Measurements from ENCODE around the gene PON3. TPM values are rescaled to one million over a fixed set of nuclear protein-coding genes. Genes with fewer than 3 reads are reported as not detected.

PON3 gene
- polyA plus RNA-seq, 4 donors, result 2.4 to 15.6 (median 6.7) TPM

DNA sequence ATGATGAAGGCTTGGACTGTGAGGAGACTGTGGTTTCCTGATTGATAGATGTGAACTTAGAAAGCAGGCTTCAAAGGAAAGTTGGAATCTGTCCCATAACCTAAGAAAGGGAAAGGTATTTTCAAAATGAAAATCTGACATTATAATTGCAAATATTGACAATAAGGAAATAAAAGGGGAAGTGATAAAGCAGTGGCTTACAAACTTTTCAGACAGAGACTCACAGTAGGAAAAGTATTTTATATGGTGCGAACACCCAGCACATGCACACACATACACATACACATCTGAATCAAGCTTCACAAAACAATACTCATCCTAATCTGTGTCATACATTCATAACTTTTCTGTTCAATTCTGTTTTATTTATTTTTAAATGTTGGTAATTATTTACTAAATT is 76.6 kb downstream of the PON3 start:
- no peak overlapping the region for H3K4me3 ChIP-seq (ENCODE audit: low read depth in 1 of 3, low read length in 3 of 3)
- no peak for FAIRE-seq
- H3K4me1 ChIP-seq (ENCODE audit: control insufficient read depth in 3 of 3, insufficient read depth in 2 of 3, low read depth in 1 of 3, low read length in 2 of 3), result peaks cover 0 to 12% (median 2%) of the 10 kb centered on the region in 3 donors
- no peak overlapping the region for H3K27ac ChIP-seq (ENCODE audit: low read depth in 1 of 3, low read length in 2 of 3)
- H3K36me3 ChIP-seq (ENCODE audit: control insufficient read depth in 3 of 3, insufficient read depth in 2 of 3, low read depth in 1 of 3, low read length in 3 of 3), result no peaks in the 10 kb centered on the region
- WGBS, 3 donors, result 96 to 100% (median 100%) methylated on average over 1 of the region's 1 CpG
- DNase-seq, result no peak
- peaks cover 0 to under 1% (median 0%) of the 10 kb centered on the region in 3 donors for H3K27me3 ChIP-seq (ENCODE audit: control insufficient read depth in 3 of 3, insufficient read depth in 3 of 3, low read length in 3 of 3)
- peaks cover 0 to 1% of the 10 kb centered on the region in 2 donors for H3K9me3 ChIP-seq (ENCODE audit: control insufficient read depth in 2 of 2, insufficient read depth in 1 of 2, low read depth in 1 of 2, low read length in 1 of 2)

DNA sequence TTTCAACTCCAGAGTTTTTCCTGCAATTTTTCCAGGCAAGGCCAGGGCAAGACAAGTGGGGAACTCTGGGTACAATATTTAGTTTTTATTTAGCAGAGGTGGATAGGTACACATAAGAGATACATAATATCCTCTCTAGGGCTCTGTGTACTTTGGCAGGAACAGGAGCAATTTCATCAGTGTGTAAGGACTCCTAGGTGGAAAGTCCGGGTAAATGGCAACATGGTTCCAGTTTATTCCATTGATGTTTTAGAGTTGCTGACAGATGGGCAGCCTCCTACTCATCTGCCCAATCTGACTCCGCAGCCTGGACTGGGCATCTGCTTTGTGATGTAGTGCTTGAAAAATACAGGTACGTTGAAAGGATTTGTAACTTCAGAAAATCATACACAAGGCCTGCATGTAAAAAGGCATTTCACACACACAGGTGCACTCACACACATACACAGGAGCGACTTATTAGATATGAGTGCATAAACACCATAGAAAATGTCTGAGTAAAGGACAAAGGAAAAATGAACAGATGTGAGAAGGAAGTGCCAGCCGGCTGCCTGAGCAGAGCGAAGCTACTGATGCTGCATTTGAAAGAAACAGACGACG is 77.6 kb downstream of the PON3 start:
- Histone ChIP-seq H3K36me3 (ENCODE audit: control insufficient read depth in 3 of 3, insufficient read depth in 2 of 3, low read depth in 1 of 3, low read length in 3 of 3) (no peaks in the 10 kb centered on the region), H3K4me3 (ENCODE audit: low read depth in 1 of 3, low read length in 3 of 3) (no peak overlapping the region), H3K4me1 (ENCODE audit: control insufficient read depth in 3 of 3, insufficient read depth in 2 of 3, low read depth in 1 of 3, low read length in 2 of 3) (peaks cover 0 to 8% (median 0%) of the 10 kb centered on the region in 3 donors), H3K9me3 (ENCODE audit: control insufficient read depth in 2 of 2, insufficient read depth in 1 of 2, low read depth in 1 of 2, low read length in 1 of 2) (peaks cover 0 to 1% of the 10 kb centered on the region in 2 donors), H3K27ac (ENCODE audit: low read depth in 1 of 3, low read length in 2 of 3) (no peak overlapping the region), H3K27me3 (ENCODE audit: control insufficient read depth in 3 of 3, insufficient read depth in 3 of 3, low read length in 3 of 3) (no peaks in the 10 kb centered on the region)
- WGBS, 3 donors, result 85 to 87% (median 87%) methylated on average over 8 of the region's 8 CpGs
- DNase-seq (no peak), FAIRE-seq (no peak)

DNA sequence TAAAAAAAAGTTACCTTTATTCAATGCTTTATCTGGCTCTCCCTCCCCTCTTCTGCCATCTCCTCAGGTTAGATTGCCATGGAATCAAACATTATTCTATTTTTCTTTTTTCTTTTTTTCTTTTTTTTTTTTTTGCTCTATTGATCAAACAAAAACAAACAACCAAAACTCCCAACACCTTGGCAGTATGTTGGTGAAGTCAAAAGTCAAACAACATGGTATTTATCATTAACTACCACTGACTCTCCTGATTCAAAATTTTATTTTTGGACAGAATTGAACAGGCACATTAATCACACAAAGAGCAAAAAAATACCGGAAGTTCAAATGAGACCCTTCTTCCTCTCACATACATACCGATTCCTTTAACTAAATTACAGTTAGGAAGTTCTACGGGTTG is 78.2 kb downstream of the PON3 start:
- 70 to 87% (median 74%) methylated on average over 3 of the region's 3 CpGs for WGBS, 3 donors
- Histone ChIP-seq H3K36me3 (ENCODE audit: control insufficient read depth in 3 of 3, insufficient read depth in 2 of 3, low read depth in 1 of 3, low read length in 3 of 3) (no peaks in the 10 kb centered on the region), H3K4me3 (ENCODE audit: low read depth in 1 of 3, low read length in 3 of 3) (no peak overlapping the region), H3K9me3 (ENCODE audit: control insufficient read depth in 2 of 2, insufficient read depth in 1 of 2, low read depth in 1 of 2, low read length in 1 of 2) (peaks cover 0 to 1% of the 10 kb centered on the region in 2 donors), H3K27ac (ENCODE audit: low read depth in 1 of 3, low read length in 2 of 3) (no peak overlapping the region), H3K27me3 (ENCODE audit: control insufficient read depth in 3 of 3, insufficient read depth in 3 of 3, low read length in 3 of 3) (no peaks in the 10 kb centered on the region), H3K4me1 (ENCODE audit: control insufficient read depth in 3 of 3, insufficient read depth in 2 of 3, low read depth in 1 of 3, low read length in 2 of 3) (peaks cover 0 to 8% (median 0%) of the 10 kb centered on the region in 3 donors)
- DNase-seq (no peak), FAIRE-seq (no peak)

DNA sequence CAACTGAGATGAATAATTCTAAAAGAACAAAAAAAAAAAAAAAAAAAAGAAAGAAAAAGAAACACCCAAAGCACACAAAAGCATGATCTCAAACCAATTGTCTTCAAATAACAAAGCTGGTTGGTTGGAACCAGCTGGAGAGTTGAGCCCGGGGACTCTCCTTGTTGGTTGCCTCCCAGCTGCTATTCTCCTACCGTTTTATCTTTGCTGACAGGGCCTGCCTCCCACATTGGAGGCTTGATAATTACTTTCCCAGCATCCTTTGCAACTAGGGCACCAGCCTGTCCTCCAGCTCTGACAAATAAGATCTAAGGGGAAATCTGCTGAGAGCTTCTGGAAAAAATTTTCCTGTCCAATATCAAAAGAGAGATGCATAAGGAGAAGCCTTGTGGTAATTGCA is 78.6 kb downstream of the PON3 start:
- FAIRE-seq (no peak), DNase-seq (no peak)
- H3K27me3 ChIP-seq (ENCODE audit: control insufficient read depth in 3 of 3, insufficient read depth in 3 of 3, low read length in 3 of 3), result no peaks in the 10 kb centered on the region
- H3K4me3 ChIP-seq (ENCODE audit: low read depth in 1 of 3, low read length in 3 of 3), result no peak overlapping the region
- 32 to 47% (median 39%) methylated on average over 2 of the region's 2 CpGs for WGBS, 3 donors
- peaks cover 0 to 1% of the 10 kb centered on the region in 2 donors for H3K9me3 ChIP-seq (ENCODE audit: control insufficient read depth in 2 of 2, insufficient read depth in 1 of 2, low read depth in 1 of 2, low read length in 1 of 2)
- H3K4me1 ChIP-seq (ENCODE audit: control insufficient read depth in 3 of 3, insufficient read depth in 2 of 3, low read depth in 1 of 3, low read length in 2 of 3), result peaks cover 0 to 8% (median 0%) of the 10 kb centered on the region in 3 donors
- no peaks in the 10 kb centered on the region for H3K36me3 ChIP-seq (ENCODE audit: control insufficient read depth in 3 of 3, insufficient read depth in 2 of 3, low read depth in 1 of 3, low read length in 3 of 3)
- no peak overlapping the region for H3K27ac ChIP-seq (ENCODE audit: low read depth in 1 of 3, low read length in 2 of 3)

DNA sequence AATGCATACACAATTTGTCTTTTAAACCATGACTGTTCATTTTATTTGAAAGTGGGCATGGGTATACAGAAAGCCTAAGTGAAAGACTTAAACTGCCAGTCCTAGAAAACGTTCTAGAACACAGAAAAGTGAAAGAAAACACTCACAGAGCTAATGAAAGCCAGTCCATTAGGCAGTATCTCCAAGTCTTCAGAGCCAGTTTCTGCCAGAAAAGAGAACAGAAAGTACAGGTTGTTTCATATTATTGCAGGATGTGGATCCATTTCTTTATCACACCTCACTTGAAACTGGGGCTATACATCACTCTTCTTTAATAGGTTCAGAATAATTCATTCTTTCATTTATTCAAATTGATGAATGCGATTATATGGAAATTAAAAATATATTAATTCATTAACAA is 79.6 kb downstream of the PON3 start:
- H3K36me3 ChIP-seq (ENCODE audit: control insufficient read depth in 3 of 3, insufficient read depth in 2 of 3, low read depth in 1 of 3, low read length in 3 of 3), result no peaks in the 10 kb centered on the region
- H3K27me3 ChIP-seq (ENCODE audit: control insufficient read depth in 3 of 3, insufficient read depth in 3 of 3, low read length in 3 of 3), result no peaks in the 10 kb centered on the region
- peaks cover 0 to 8% (median 0%) of the 10 kb centered on the region in 3 donors for H3K4me1 ChIP-seq (ENCODE audit: control insufficient read depth in 3 of 3, insufficient read depth in 2 of 3, low read depth in 1 of 3, low read length in 2 of 3)
- H3K4me3 ChIP-seq (ENCODE audit: low read depth in 1 of 3, low read length in 3 of 3), result no peak overlapping the region
- H3K9me3 ChIP-seq (ENCODE audit: control insufficient read depth in 2 of 2, insufficient read depth in 1 of 2, low read depth in 1 of 2, low read length in 1 of 2), result peaks cover 0 to 1% of the 10 kb centered on the region in 2 donors
- DNase-seq, result no peak
- no peak for FAIRE-seq
- no peak overlapping the region for H3K27ac ChIP-seq (ENCODE audit: low read depth in 1 of 3, low read length in 2 of 3)
- 75 to 77% (median 77%) methylated on average over 2 of the region's 2 CpGs for WGBS, 3 donors

DNA sequence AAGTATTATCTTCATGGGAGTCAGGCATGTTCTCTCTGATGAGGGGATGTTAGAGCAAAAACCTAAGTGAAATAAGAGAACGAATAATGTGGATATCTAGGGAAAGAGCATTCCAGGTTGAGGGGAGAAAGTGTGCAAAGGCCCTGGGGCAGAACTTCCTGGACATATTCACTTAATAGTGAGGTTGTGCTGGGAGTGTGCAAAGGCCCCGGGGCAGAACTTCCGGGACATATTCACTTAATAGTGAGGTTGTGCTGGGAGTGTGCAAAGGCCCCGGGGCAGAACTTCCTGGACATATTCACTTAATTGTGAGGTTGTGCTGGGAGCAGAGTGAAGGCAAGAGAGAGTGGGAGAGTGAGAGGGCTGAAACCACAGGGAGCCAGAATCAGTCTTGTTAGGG is 83.6 kb downstream of the PON3 start:
- Histone ChIP-seq H3K4me3 (ENCODE audit: low read depth in 1 of 3, low read length in 3 of 3) (no peak overlapping the region), H3K27ac (ENCODE audit: low read depth in 1 of 3, low read length in 2 of 3) (no peak overlapping the region), H3K27me3 (ENCODE audit: control insufficient read depth in 3 of 3, insufficient read depth in 3 of 3, low read length in 3 of 3) (no peaks in the 10 kb centered on the region), H3K36me3 (ENCODE audit: control insufficient read depth in 3 of 3, insufficient read depth in 2 of 3, low read depth in 1 of 3, low read length in 3 of 3) (no peaks in the 10 kb centered on the region), H3K9me3 (ENCODE audit: control insufficient read depth in 2 of 2, insufficient read depth in 1 of 2, low read depth in 1 of 2, low read length in 1 of 2) (peaks cover 0 to 1% of the 10 kb centered on the region in 2 donors), H3K4me1 (ENCODE audit: control insufficient read depth in 3 of 3, insufficient read depth in 2 of 3, low read depth in 1 of 3, low read length in 2 of 3) (no peaks in the 10 kb centered on the region)
- DNase-seq (no peak), FAIRE-seq (no peak)
- 95 to 96% (median 95%) methylated on average over 4 of the region's 4 CpGs for WGBS, 3 donors

DNA sequence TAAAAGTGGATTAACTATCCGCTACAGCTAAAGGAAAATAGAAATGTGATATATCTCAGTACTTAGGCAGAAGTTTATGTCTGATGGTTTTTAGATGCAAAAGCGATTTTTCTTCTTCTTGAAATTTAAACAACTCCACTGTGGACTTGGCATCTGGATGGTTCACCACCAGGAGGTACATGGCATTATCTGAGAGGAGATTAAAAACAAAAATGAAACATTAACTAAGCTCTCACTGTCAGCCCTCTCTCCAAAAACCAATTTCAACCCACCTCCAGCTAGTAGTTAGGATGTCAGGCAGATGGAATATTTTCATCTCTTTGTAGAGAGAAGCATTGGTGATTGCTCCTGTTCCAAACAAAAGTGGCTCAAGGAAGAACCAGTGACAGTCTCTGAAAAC is 84.8 kb downstream of the PON3 start:
- Histone ChIP-seq H3K4me3 (ENCODE audit: low read depth in 1 of 3, low read length in 3 of 3) (no peak overlapping the region), H3K9me3 (ENCODE audit: control insufficient read depth in 2 of 2, insufficient read depth in 1 of 2, low read depth in 1 of 2, low read length in 1 of 2) (peaks cover 0 to 1% of the 10 kb centered on the region in 2 donors), H3K27ac (ENCODE audit: low read depth in 1 of 3, low read length in 2 of 3) (no peak overlapping the region), H3K4me1 (ENCODE audit: control insufficient read depth in 3 of 3, insufficient read depth in 2 of 3, low read depth in 1 of 3, low read length in 2 of 3) (no peaks in the 10 kb centered on the region), H3K36me3 (ENCODE audit: control insufficient read depth in 3 of 3, insufficient read depth in 2 of 3, low read depth in 1 of 3, low read length in 3 of 3) (no peaks in the 10 kb centered on the region), H3K27me3 (ENCODE audit: control insufficient read depth in 3 of 3, insufficient read depth in 3 of 3, low read length in 3 of 3) (no peaks in the 10 kb centered on the region)
- DNase-seq, result no peak
- WGBS, 3 donors, result 85 to 87% (median 85%) methylated on average over 2 of the region's 2 CpGs
- no peak for FAIRE-seq

DNA sequence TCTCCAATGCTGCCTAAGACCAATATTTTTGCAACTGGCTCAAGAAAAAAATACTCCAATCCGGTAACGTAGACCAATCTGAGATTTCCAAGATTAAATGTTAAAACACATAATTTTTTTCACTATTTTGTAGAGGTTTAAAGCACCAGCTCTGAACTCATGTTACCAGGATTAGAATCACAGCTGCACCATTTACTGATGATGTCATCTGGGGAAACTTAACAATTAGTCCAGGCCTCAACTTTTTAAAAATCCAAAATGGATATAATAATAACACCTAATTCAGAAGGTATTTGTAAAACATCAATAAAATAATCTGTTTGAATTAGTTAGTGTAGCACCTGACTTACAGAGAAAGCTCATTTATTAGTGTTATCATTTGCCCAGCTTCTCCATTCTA is 86.2 kb downstream of the PON3 start:
- WGBS, 3 donors, result 92 to 99% (median 95%) methylated on average over 2 of the region's 2 CpGs
- Histone ChIP-seq H3K4me3 (ENCODE audit: low read depth in 1 of 3, low read length in 3 of 3) (no peak overlapping the region), H3K36me3 (ENCODE audit: control insufficient read depth in 3 of 3, insufficient read depth in 2 of 3, low read depth in 1 of 3, low read length in 3 of 3) (no peaks in the 10 kb centered on the region), H3K27ac (ENCODE audit: low read depth in 1 of 3, low read length in 2 of 3) (no peak overlapping the region), H3K9me3 (ENCODE audit: control insufficient read depth in 2 of 2, insufficient read depth in 1 of 2, low read depth in 1 of 2, low read length in 1 of 2) (no peaks in the 10 kb centered on the region), H3K4me1 (ENCODE audit: control insufficient read depth in 3 of 3, insufficient read depth in 2 of 3, low read depth in 1 of 3, low read length in 2 of 3) (no peaks in the 10 kb centered on the region), H3K27me3 (ENCODE audit: control insufficient read depth in 3 of 3, insufficient read depth in 3 of 3, low read length in 3 of 3) (peaks cover 0 to 4% (median 0%) of the 10 kb centered on the region in 3 donors)
- FAIRE-seq (no peak), DNase-seq (no peak)

Data from small intestine (tissue), 7 donors.